IPS DF 6.9 (cell line): ENCODE measurements around the gene PDE3B.
"Not testable (repeated sequence)": the region's sequence is repeated elsewhere in the genome, so short reads cannot be mapped to it uniquely, and the experiment has no call there.

Source experiments
- DNase-seq: peaks from one replicate; pipeline ENCODE4 v3.0.0-alpha.2; 2013; ENCODE audit warnings: low read depth, low spot score
- H3K27ac ChIP-seq: one replicate; pipeline ENCODE4 v1.5.1; 2013; ENCODE audit warnings: low read length, control low read depth
- H3K27me3 ChIP-seq: 2 replicates; pipeline ENCODE4 v1.6.1; 2013; ENCODE audit warnings: mild to moderate bottlenecking, low read length; ENCODE audit not compliant: control insufficient read depth, insufficient read depth
- H3K36me3 ChIP-seq: 2 replicates; pipeline ENCODE4 v1.6.1; 2013; ENCODE audit warnings: low read length; ENCODE audit not compliant: control insufficient read depth, insufficient read depth
- H3K4me1 ChIP-seq: 2 replicates; pipeline ENCODE4 v1.6.1; 2013; ENCODE audit warnings: low read length; ENCODE audit not compliant: control insufficient read depth, insufficient read depth
- H3K4me3 ChIP-seq: 2 replicates; pipeline ENCODE4 v1.5.1; 2013; ENCODE audit warnings: mild to moderate bottlenecking, low read length
- H3K9me3 ChIP-seq: 2 replicates; pipeline ENCODE4 v1.6.1; 2013; ENCODE audit warnings: low read length, inconsistent platforms; ENCODE audit not compliant: control insufficient read depth, insufficient read depth
- whole genome bisulfite sequencing: extraction: QIAGEN DNeasy Blood & Tissue Kit; methylation state at CpG from one replicate; pipeline ENCODE4 v1.1.7; 2013; ENCODE audit warnings: mixed read lengths, missing lambda C conversion rate; ENCODE audit not compliant: insufficient read length, insufficient coverage; 5-methylcytosine and 5-hydroxymethylcytosine counted together

Gene PDE3B

GRCh38 chr11:14703731-14704130 is 60.1 kb downstream of the PDE3B start:
- no peak for DNase-seq
- H3K4me1 ChIP-seq = no peaks in the 10 kb centered on the region
- no peak overlapping the region for H3K27ac ChIP-seq
- H3K4me3 ChIP-seq = no peak overlapping the region
- H3K36me3 ChIP-seq = no peaks in the 10 kb centered on the region
- H3K27me3 ChIP-seq = no peaks in the 10 kb centered on the region
- WGBS = no CpG with 5 or more reads among the region's 1 CpG
- no peaks in the 10 kb centered on the region for H3K9me3 ChIP-seq

- Histone ChIP-seq H3K4me3 (no peak overlapping the region), H3K27me3 (no peaks in the 10 kb centered on the region), H3K36me3 (no peaks in the 10 kb centered on the region), H3K9me3 (no peaks in the 10 kb centered on the region), H3K4me1 (no peaks in the 10 kb centered on the region), H3K27ac (no peak overlapping the region)
- no peak for DNase-seq
- WGBS = no CpG with 5 or more reads among the region's 2 CpGs
These were observed 61.5 kb downstream of the PDE3B start for GRCh38 chr11:14705067-14705466.

- H3K4me3 ChIP-seq = no peak overlapping the region
- no CpG with 5 or more reads among the region's 4 CpGs for WGBS
- H3K27me3 ChIP-seq = no peaks in the 10 kb centered on the region
- no peak for DNase-seq
- no peaks in the 10 kb centered on the region for H3K9me3 ChIP-seq
- no peaks in the 10 kb centered on the region for H3K36me3 ChIP-seq
- H3K4me1 ChIP-seq = no peaks in the 10 kb centered on the region
- no peak overlapping the region for H3K27ac ChIP-seq
These were observed 70.1 kb downstream of the PDE3B start for GRCh38 chr11:14713496-14714244.

GRCh38 chr11:14715669-14716068 is 72.1 kb downstream of the PDE3B start:
- not testable (repeated sequence) for DNase-seq, H3K4me1 ChIP-seq, H3K27me3 ChIP-seq, H3K4me3 ChIP-seq, H3K27ac ChIP-seq, H3K9me3 ChIP-seq, H3K36me3 ChIP-seq
- WGBS = no CpG with 5 or more reads among the region's 11 CpGs

GRCh38 chr11:14722496-14722895 is 78.9 kb downstream of the PDE3B start:
- Histone ChIP-seq H3K4me1 (no peaks in the 10 kb centered on the region), H3K27me3 (no peaks in the 10 kb centered on the region), H3K9me3 (no peaks in the 10 kb centered on the region), H3K4me3 (no peak overlapping the region), H3K36me3 (no peaks in the 10 kb centered on the region), H3K27ac (no peak overlapping the region)
- WGBS = 100% methylated on average over 1 of the region's 4 CpGs
- DNase-seq = no peak

GRCh38 chr11:14725150-14725549 is 81.5 kb downstream of the PDE3B start:
- Histone ChIP-seq H3K9me3 (no peaks in the 10 kb centered on the region), H3K4me3 (no peak overlapping the region), H3K36me3 (no peaks in the 10 kb centered on the region), H3K4me1 (no peaks in the 10 kb centered on the region), H3K27me3 (no peaks in the 10 kb centered on the region), H3K27ac (no peak overlapping the region)
- WGBS = no CpG with 5 or more reads among the region's 1 CpG
- no peak for DNase-seq

- DNase-seq = no peak
- Histone ChIP-seq H3K27me3 (no peaks in the 10 kb centered on the region), H3K4me3 (no peak overlapping the region), H3K36me3 (no peaks in the 10 kb centered on the region), H3K4me1 (no peaks in the 10 kb centered on the region), H3K27ac (no peak overlapping the region), H3K9me3 (no peaks in the 10 kb centered on the region)
These were observed 83.6 kb downstream of the PDE3B start for GRCh38 chr11:14727215-14727614.

GRCh38 chr11:14727746-14728145 is 84.1 kb downstream of the PDE3B start:
- H3K9me3 ChIP-seq = no peaks in the 10 kb centered on the region
- H3K4me3 ChIP-seq = no peak overlapping the region
- no peaks in the 10 kb centered on the region for H3K36me3 ChIP-seq
- H3K4me1 ChIP-seq = no peaks in the 10 kb centered on the region
- no peaks in the 10 kb centered on the region for H3K27me3 ChIP-seq
- no CpG with 5 or more reads among the region's 1 CpG for WGBS
- no peak for DNase-seq
- H3K27ac ChIP-seq = no peak overlapping the region

GRCh38 chr11:14740539-14740938 is 96.9 kb downstream of the PDE3B start:
- not testable (repeated sequence) for DNase-seq, H3K36me3 ChIP-seq, H3K4me1 ChIP-seq, H3K27ac ChIP-seq, H3K9me3 ChIP-seq, H3K27me3 ChIP-seq, H3K4me3 ChIP-seq
- no CpG with 5 or more reads among the region's 2 CpGs for WGBS

GRCh38 chr11:14741195-14741594 is 97.6 kb downstream of the PDE3B start:
- Histone ChIP-seq H3K4me3 (no peak overlapping the region), H3K27ac (no peak overlapping the region)
- no CpG with 5 or more reads among the region's 3 CpGs for WGBS

GRCh38 chr11:14742849-14743559 is 99.4 kb downstream of the PDE3B start:
- no peaks in the 10 kb centered on the region for H3K9me3 ChIP-seq
- no peak for DNase-seq
- H3K27me3 ChIP-seq = no peaks in the 10 kb centered on the region
- H3K4me1 ChIP-seq = no peaks in the 10 kb centered on the region
- H3K4me3 ChIP-seq = no peak overlapping the region
- no peaks in the 10 kb centered on the region for H3K36me3 ChIP-seq
- no CpG with 5 or more reads among the region's 5 CpGs for WGBS
- H3K27ac ChIP-seq = no peak overlapping the region

More at GRCh38 chr11:14741195-14741594, 97.6 kb downstream of the PDE3B start:
- DNase-seq = no peak
- no peaks in the 10 kb centered on the region for H3K4me1 ChIP-seq
- H3K9me3 ChIP-seq = no peaks in the 10 kb centered on the region
- H3K36me3 ChIP-seq = no peaks in the 10 kb centered on the region
- no peaks in the 10 kb centered on the region for H3K27me3 ChIP-seq
